ENCODE data around the gene TDRD6.

GRCh38 chr6:46735720-46736031 lies 48.0 kb downstream of the TDRD6 start:
- TF ChIP-seq EZH2phosphoT487 (IDR thresholded peaks at IDR 0.05; ENCODE audit: borderline replicate concordance, low read length): no peak
- no peak for TF ChIP-seq CTCF (conservative IDR thresholded peaks at IDR 0.05; ENCODE audit: low read depth, low read length)
- no peak for TF ChIP-seq EZH2 (IDR thresholded peaks at IDR 0.05; ENCODE audit: low read length, unreplicated experiment)

Data from PC-3 (cell line).